Measurements from ENCODE around the gene PNMT. TPM values are rescaled to one million over a fixed set of nuclear protein-coding genes. Genes with fewer than 3 reads are reported as not detected.

PNMT gene
- total and polyA plus RNA-seq, 2 of the 4 experiments (the other 2 are of a cell fraction) = not detected

DNA sequence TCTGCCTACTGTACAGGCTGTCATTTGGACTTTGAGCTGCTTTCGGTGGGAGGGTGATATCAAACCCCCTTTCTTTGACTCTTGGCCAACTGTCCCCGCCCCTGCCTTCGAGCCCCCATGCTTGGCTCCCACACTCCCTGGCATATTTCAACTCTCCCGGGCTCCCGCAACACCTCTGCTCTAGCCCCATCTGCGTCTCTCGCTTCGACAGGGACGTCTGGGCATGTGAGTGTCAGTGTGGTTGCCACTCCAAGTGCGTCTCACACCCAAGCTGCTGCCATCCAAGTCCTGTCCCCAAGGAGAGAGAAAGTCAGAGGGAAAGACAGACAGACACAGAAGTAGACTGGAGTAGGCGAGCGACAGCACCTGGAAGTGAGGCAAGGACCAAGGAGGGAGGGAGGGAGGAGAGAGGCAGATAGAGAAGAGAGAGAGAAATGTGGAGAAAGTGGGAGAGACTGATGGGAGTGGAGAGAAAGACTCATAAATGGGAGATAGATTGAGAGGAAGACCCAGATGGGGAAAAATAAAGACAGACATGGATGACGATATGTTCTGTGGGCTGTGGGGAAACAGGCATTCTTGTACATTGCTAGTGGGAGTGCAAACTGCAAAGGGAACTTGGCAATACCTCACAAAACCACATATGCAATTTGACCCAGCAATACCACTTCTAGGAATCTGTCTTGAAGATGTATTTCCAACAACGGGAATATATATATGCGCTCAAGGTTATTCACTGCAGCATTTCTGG, 19.5 kb upstream of the PNMT start:
- Histone ChIP-seq H2BK20ac (ENCODE audit: low read depth, low read length) (no peak overlapping the region), H3K14ac (replicated peaks; ENCODE audit: low read depth, low read length) (no peak overlapping the region), H3K4me3 (ENCODE audit: insufficient read depth, low read depth, low read length) (no peak overlapping the region), H2BK5ac (ENCODE audit: low read depth, low read length, poor library complexity, severe bottlenecking) (no peak overlapping the region), H3K9me1 (ENCODE audit: insufficient read depth, low read length) (peaks cover 10% of the 10 kb centered on the region), H3K23ac (ENCODE audit: low read depth, low read length) (no peak overlapping the region), H4K5ac (ENCODE audit: low read depth, low read length) (no peak overlapping the region; the same call in 1 of the 2 replicates), H4K91ac (ENCODE audit: insufficient read depth, low read depth, low read length) (no peak overlapping the region), H3K56ac (ENCODE audit: extremely low read depth, insufficient read depth, low read length) (no peak overlapping the region), H3K36me3 (ENCODE audit: control insufficient read depth, insufficient read depth, low read length) (peaks cover 4% of the 10 kb centered on the region; the same call in 1 of the 2 replicates), H3K9ac (ENCODE audit: low read depth, low read length) (no peak overlapping the region), H2AFZ (replicated peaks; ENCODE audit: low read length, poor library complexity) (no peak overlapping the region), H3K9me3 (ENCODE audit: control insufficient read depth, insufficient read depth, low read length) (no peaks in the 10 kb centered on the region), H3K79me1 (ENCODE audit: low read depth in 1 of 2, low read length in 2 of 2) (peaks cover 26 to 59% of the 10 kb centered on the region in 2 experiments), H3K4ac (ENCODE audit: low read depth, low read length) (no peak overlapping the region), H2BK120ac (ENCODE audit: low read depth, low read length) (no peak overlapping the region), H4K8ac (ENCODE audit: low read depth in 2 of 2, low read length in 2 of 2) (no peak overlapping the region), H3K27me3 (ENCODE audit: control insufficient read depth, insufficient read depth, low read length) (no peaks in the 10 kb centered on the region), H4K20me1 (ENCODE audit: insufficient read depth, low read length) (peaks cover 44% of the 10 kb centered on the region), H3K4me1 (ENCODE audit: control insufficient read depth, insufficient read depth, low read length) (peaks cover 3% of the 10 kb centered on the region; the same call in 1 of the 2 replicates), H3K4me2 (ENCODE audit: low read depth, low read length) (no peak overlapping the region; the same call in 1 of the 2 replicates), H3K18ac (ENCODE audit: low read depth, low read length) (no peak overlapping the region), H2BK15ac (ENCODE audit: low read depth, low read length) (no peak overlapping the region), H3K27ac (ENCODE audit: insufficient read depth, low read length) (no peak overlapping the region), H2AK9ac (replicated peaks; ENCODE audit: low read depth, low read length, poor library complexity) (peak overlapping the region; percentile 15), H2AK5ac (ENCODE audit: low read depth, low read length) (no peak overlapping the region)
- WGBS, 2 experiments (ENCODE audit: extremely low coverage in 2 of 2, insufficient read length in 1 of 2) = 93% methylated on average over 3 of the region's 15 CpGs; no CpG with 5 or more reads in 1 of the 2 experiments
- in situ Hi-C loops (cut with MboI; ENCODE audit: low sequenced_read_pairs) (no loop called here), intact Hi-C loops (cut with micrococcal nuclease) (no loop called here), dilution Hi-C loops (cut with HindIII; ENCODE audit: low sequenced_read_pairs, unreplicated experiment) (no loop called here)
- BruUV-seq (replicated peaks) = no TSS peak
- ChIA-PET POLR2A (ENCODE audit: unreplicated experiment) (no interaction called here), CTCF (no interaction called here)
- TF ChIP-seq BHLHE40 (IDR thresholded peaks at IDR 0.05; ENCODE audit: low read depth, low read length) = no peak
- ATAC-seq (ENCODE audit: low read depth) = peak; percentile 54
- peak; percentile 76 for DNase-seq

Measured in IMR-90 (cell line).